K562 (cell line): Measurements from ENCODE around the gene TMEM217. TPM values are rescaled to one million over a fixed set of nuclear protein-coding genes. Genes with fewer than 3 reads are reported as not detected.

Experiments
- ARNT ChIP-seq, 2 experiments: fragments of 450-650 bp; IDR thresholded peaks; 2 replicates each; pipeline ENCODE4 v1.6.1; 2016; ENCODE audit warnings: mild to moderate bottlenecking in 1 of 2
- ATF7 ChIP-seq: fragments of 450-650 bp; IDR thresholded peaks from 2 replicates; pipeline ENCODE4 v1.7.1; 2014; ENCODE audit warnings: mild to moderate bottlenecking, moderate library complexity
- DPF2 ChIP-seq: fragments of 450-650 bp; IDR thresholded peaks from 2 replicates; pipeline ENCODE4 v1.6.1; 2016
- ELF1 ChIP-seq: fragments of 200-800 bp; sonication (Bioruptor generic); IDR thresholded peaks from 2 replicates; pipeline ENCODE4 v1.6.1; 2016; ENCODE audit warnings: missing genetic modification characterization, missing compliant biosample characterization
- JUND ChIP-seq, 2 experiments: IDR thresholded peaks; 2 replicates in 1 of 2; 3 replicates in 1 of 2; pipeline ENCODE4 v1.6.1; 2011; ENCODE audit warnings: borderline replicate concordance in 2 of 2, low read depth in 2 of 2, low read length in 2 of 2, improper control_type of control experiment in 1 of 2, missing biosample characterization in 1 of 2, missing genetic modification characterization in 1 of 2, missing genetic modification reagents in 1 of 2
- RAD21 ChIP-seq, 2 experiments: fragments of 250-450 bp in 1 of 2; fragments of 450-650 bp in 1 of 2; sonication (Bioruptor Pico) in 1 of 2; formaldehyde crosslinking in 1 of 2; IDR thresholded peaks in 1 of 2; conservative IDR thresholded peaks in 1 of 2; 2 replicates each; pipeline versions ENCODE4 v1.4.0 to v1.8.0; 2020 to 2022; ENCODE audit warnings: mild to moderate bottlenecking in 2 of 2, moderate library complexity in 1 of 2
- RHOXF2B ChIP-seq: fragments of 250-450 bp; sonication (Bioruptor Pico); conservative IDR thresholded peaks from 2 replicates; pipeline ENCODE4 v1.5.1; 2021
- RNF2 ChIP-seq: sonication (generic); IDR thresholded peaks from 2 replicates; pipeline ENCODE4 v1.6.1; 2016
- ZEB2 ChIP-seq: fragments of 450-650 bp; IDR thresholded peaks from 2 replicates; pipeline ENCODE4 v1.6.1; 2016
- ZNF551 ChIP-seq: fragments of 250-450 bp; sonication (Bioruptor Pico); IDR thresholded peaks from 2 replicates; pipeline ENCODE4 v1.5.0; 2021; ENCODE audit warnings: mild to moderate bottlenecking, moderate library complexity
- ZNF75A ChIP-seq: fragments of 450-650 bp; formaldehyde crosslinking; IDR thresholded peaks from 2 replicates; pipeline ENCODE4 v1.4.0; 2020; ENCODE audit warnings: mild to moderate bottlenecking
- polyA plus RNA-seq, 8 experiments: library from polyadenylated mRNA; depleted of rRNA in 4 of 8; stranded (reverse) in 5 of 8; unstranded in 3 of 8; fragments of >200 nt; fragmentation: Nextera tagmentation in 2 of 8; fragmentation: Illumina TruSeq in 1 of 8; extraction: Ambion mirVana in 2 of 8; extraction: Trizol in 1 of 8; gene quantifications; 2 replicates each; pipeline versions ENCODE4 v1.2.1 to v1.2.3, GENCODE V29; 2011 to 2014; ENCODE audit warnings: inconsistent platforms in 1 of 8, missing spikeins in 1 of 8
- total RNA-seq, 7 experiments: library from RNA; depleted of rRNA in 6 of 7; stranded (reverse); fragments of >200 nt in 6 of 7; fragmentation: Illumina TruSeq in 2 of 7; extraction: Trizol in 2 of 7; gene quantifications; 2 replicates each; pipeline versions ENCODE4 v1.2.1 to v1.2.3, GENCODE V29; 2011 to 2021; ENCODE audit warnings: low replicate concordance in 1 of 7
- TF ChIP-seq, protein P1 (sequence below): sonication (generic); formaldehyde crosslinking; IDR thresholded peaks from 2 replicates; pipeline ENCODE4 v1.8.0; 2022; ENCODE audit warnings: mild to moderate bottlenecking, missing genetic modification reagents
- TF ChIP-seq, protein P2 (sequence below), 2 experiments: fragments of 450-650 bp; IDR thresholded peaks; 2 replicates each; pipeline ENCODE4 v1.6.1; 2018; ENCODE audit warnings: mild to moderate bottlenecking in 2 of 2, low read depth in 1 of 2; ENCODE audit not compliant: partially characterized antibody in 2 of 2
- TF ChIP-seq, protein P3 (sequence below): fragments of 250-450 bp; sonication (Bioruptor Pico); IDR thresholded peaks from 2 replicates; pipeline ENCODE4 v1.5.0; 2020; ENCODE audit warnings: mild to moderate bottlenecking, borderline replicate concordance
- TF ChIP-seq, protein P4 (sequence below): fragments of 250-450 bp; sonication (Bioruptor Pico); IDR thresholded peaks from 2 replicates; pipeline ENCODE4 v1.6.1; 2021; ENCODE audit warnings: mild to moderate bottlenecking

TMEM217 gene
- total and polyA plus RNA-seq, 9 of the 15 experiments (the other 6 are each of a cell fraction or from before 2014, with no cell fraction given), result 1.3 to 8.0 (median 1.9) TPM

DNA sequence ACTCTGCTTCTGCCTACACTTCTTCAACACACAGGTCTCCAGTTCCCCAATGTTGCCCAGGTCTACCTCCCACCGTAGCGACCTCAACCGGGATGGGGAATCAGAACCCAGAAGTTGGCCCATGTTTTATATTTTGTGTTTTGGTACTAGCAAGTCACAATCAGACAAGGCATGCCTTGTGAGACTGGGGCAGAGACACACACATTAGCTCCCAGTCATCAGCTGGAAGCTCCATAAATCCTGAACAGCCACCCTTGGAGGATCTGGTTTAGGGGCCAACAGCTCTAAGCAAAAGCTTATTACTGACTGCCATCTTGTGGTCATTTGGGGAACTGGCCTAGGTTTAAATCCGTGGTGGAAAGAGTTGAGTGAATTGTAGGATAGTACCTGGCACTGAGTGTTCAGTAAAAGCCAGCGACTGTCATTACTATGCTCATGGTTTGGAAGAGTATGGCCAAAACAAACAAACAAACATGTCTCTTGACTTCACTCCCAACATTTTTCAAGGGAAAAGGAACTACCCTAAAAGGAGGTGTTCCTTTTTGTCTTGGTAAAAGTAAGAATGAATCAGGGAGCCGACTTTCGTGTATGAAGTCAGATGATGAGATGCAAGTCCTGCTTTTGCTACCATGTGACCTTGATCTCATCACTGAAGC is 47.5 kb downstream of the TMEM217 start (continued):
- TF ChIP-seq, protein P1, sequence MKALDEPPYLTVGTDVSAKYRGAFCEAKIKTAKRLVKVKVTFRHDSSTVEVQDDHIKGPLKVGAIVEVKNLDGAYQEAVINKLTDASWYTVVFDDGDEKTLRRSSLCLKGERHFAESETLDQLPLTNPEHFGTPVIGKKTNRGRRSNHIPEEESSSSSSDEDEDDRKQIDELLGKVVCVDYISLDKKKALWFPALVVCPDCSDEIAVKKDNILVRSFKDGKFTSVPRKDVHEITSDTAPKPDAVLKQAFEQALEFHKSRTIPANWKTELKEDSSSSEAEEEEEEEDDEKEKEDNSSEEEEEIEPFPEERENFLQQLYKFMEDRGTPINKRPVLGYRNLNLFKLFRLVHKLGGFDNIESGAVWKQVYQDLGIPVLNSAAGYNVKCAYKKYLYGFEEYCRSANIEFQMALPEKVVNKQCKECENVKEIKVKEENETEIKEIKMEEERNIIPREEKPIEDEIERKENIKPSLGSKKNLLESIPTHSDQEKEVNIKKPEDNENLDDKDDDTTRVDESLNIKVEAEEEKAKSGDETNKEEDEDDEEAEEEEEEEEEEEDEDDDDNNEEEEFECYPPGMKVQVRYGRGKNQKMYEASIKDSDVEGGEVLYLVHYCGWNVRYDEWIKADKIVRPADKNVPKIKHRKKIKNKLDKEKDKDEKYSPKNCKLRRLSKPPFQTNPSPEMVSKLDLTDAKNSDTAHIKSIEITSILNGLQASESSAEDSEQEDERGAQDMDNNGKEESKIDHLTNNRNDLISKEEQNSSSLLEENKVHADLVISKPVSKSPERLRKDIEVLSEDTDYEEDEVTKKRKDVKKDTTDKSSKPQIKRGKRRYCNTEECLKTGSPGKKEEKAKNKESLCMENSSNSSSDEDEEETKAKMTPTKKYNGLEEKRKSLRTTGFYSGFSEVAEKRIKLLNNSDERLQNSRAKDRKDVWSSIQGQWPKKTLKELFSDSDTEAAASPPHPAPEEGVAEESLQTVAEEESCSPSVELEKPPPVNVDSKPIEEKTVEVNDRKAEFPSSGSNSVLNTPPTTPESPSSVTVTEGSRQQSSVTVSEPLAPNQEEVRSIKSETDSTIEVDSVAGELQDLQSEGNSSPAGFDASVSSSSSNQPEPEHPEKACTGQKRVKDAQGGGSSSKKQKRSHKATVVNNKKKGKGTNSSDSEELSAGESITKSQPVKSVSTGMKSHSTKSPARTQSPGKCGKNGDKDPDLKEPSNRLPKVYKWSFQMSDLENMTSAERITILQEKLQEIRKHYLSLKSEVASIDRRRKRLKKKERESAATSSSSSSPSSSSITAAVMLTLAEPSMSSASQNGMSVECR (CRISPR knock-in tag), result no peak; the same call in 1 of the 2 replicates
- TF ChIP-seq ZEB2, result peak; percentile 51; the same call in 1 of the 2 replicates
- TF ChIP-seq ARNT (IDR thresholded peaks at IDR 0.05), result peak; percentile 72 to 78; a peak in 3 of 4 replicates
- TF ChIP-seq, protein P2, sequence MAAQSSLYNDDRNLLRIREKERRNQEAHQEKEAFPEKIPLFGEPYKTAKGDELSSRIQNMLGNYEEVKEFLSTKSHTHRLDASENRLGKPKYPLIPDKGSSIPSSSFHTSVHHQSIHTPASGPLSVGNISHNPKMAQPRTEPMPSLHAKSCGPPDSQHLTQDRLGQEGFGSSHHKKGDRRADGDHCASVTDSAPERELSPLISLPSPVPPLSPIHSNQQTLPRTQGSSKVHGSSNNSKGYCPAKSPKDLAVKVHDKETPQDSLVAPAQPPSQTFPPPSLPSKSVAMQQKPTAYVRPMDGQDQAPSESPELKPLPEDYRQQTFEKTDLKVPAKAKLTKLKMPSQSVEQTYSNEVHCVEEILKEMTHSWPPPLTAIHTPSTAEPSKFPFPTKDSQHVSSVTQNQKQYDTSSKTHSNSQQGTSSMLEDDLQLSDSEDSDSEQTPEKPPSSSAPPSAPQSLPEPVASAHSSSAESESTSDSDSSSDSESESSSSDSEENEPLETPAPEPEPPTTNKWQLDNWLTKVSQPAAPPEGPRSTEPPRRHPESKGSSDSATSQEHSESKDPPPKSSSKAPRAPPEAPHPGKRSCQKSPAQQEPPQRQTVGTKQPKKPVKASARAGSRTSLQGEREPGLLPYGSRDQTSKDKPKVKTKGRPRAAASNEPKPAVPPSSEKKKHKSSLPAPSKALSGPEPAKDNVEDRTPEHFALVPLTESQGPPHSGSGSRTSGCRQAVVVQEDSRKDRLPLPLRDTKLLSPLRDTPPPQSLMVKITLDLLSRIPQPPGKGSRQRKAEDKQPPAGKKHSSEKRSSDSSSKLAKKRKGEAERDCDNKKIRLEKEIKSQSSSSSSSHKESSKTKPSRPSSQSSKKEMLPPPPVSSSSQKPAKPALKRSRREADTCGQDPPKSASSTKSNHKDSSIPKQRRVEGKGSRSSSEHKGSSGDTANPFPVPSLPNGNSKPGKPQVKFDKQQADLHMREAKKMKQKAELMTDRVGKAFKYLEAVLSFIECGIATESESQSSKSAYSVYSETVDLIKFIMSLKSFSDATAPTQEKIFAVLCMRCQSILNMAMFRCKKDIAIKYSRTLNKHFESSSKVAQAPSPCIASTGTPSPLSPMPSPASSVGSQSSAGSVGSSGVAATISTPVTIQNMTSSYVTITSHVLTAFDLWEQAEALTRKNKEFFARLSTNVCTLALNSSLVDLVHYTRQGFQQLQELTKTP (IDR thresholded peaks at IDR 0.05; ENCODE audit: low read depth in 1 of 2, partially characterized antibody in 2 of 2), result peak; percentile 46 to 56
- no peak for TF ChIP-seq RHOXF2B (CRISPR knock-in tag)
- peak; percentile 60 for TF ChIP-seq JUND (IDR thresholded peaks at IDR 0.05; ENCODE audit: borderline replicate concordance, low read depth, low read length)
- TF ChIP-seq JUND (tag; IDR thresholded peaks at IDR 0.05; ENCODE audit: borderline replicate concordance, low read depth, low read length), result peak; percentile 77; the same call in 2 of the 3 replicates
- TF ChIP-seq ATF7, result peak; percentile 76; the same call in 1 of the 2 replicates
- TF ChIP-seq RNF2, result peak; percentile 53; the same call in 1 of the 2 replicates
- no peak for TF ChIP-seq ZNF551 (CRISPR knock-in tag)
- TF ChIP-seq, protein P3, sequence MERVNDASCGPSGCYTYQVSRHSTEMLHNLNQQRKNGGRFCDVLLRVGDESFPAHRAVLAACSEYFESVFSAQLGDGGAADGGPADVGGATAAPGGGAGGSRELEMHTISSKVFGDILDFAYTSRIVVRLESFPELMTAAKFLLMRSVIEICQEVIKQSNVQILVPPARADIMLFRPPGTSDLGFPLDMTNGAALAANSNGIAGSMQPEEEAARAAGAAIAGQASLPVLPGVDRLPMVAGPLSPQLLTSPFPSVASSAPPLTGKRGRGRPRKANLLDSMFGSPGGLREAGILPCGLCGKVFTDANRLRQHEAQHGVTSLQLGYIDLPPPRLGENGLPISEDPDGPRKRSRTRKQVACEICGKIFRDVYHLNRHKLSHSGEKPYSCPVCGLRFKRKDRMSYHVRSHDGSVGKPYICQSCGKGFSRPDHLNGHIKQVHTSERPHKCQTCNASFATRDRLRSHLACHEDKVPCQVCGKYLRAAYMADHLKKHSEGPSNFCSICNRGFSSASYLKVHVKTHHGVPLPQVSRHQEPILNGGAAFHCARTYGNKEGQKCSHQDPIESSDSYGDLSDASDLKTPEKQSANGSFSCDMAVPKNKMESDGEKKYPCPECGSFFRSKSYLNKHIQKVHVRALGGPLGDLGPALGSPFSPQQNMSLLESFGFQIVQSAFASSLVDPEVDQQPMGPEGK, result 0 out of 2 replicates have a peak, but pooled peaks have one; percentile 15
- TF ChIP-seq RAD21 (CRISPR knock-in tag; conservative IDR thresholded peaks at IDR 0.05 in 1 of 2, IDR thresholded peaks at IDR 0.05 in 1 of 2), result peak; percentile 100
- TF ChIP-seq, protein P4, sequence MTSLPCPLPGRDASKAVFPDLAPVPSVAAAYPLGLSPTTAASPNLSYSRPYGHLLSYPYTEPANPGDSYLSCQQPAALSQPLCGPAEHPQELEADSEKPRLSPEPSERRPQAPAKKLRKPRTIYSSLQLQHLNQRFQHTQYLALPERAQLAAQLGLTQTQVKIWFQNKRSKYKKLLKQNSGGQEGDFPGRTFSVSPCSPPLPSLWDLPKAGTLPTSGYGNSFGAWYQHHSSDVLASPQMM (CRISPR knock-in tag), result no peak
- peak; percentile 50 for TF ChIP-seq DPF2
- TF ChIP-seq ZNF75A (CRISPR knock-in tag), result no peak
- no peak for TF ChIP-seq ELF1 (tag)
